Endometrium (tissue), 2 donors: Measurements from ENCODE around the gene MYO5A.
"Not testable (repeated sequence)": the region's sequence is repeated elsewhere in the genome, so short reads cannot be mapped to it uniquely, and the experiment has no call there.

Source experiments
- FAIRE-seq: peaks from 2 replicates; lab custom pipeline; 2012; peaks lifted over from hg19 to GRCh38; lab: Jason Lieb, UNC
- donor health status: control.
- donor health status: control.

The MYO5A gene

GRCh38 chr15:52528564-52529340 lies at the start of gene MYO5A:
MYO5A (minus strand) TSS chr15:52528880; CDS start chr15:52528806, 74 bp downstream.
- no peak for FAIRE-seq

GRCh38 chr15:52576692-52577091 lies 48.0 kb upstream of the MYO5A start:
- FAIRE-seq: no peak

GRCh38 chr15:52575573-52575972 lies 46.9 kb upstream of the MYO5A start:
- FAIRE-seq: not testable (repeated sequence)

GRCh38 chr15:52575072-52575471 lies 46.4 kb upstream of the MYO5A start:
- FAIRE-seq: no peak

- not testable (repeated sequence) for FAIRE-seq
These were observed 45.9 kb upstream of the MYO5A start for GRCh38 chr15:52574623-52575022.

GRCh38 chr15:52568601-52569585 lies 40.2 kb upstream of the MYO5A start, which contains the start of gene ARPP19:
ARPP19 (minus strand) TSS chr15:52569030; CDS start chr15:52568892, 138 bp downstream.
- FAIRE-seq: no peak

- no peak for FAIRE-seq
These were observed 39.4 kb upstream of the MYO5A start for GRCh38 chr15:52567871-52568600.

GRCh38 chr15:52566889-52567288 lies 38.2 kb upstream of the MYO5A start:
- FAIRE-seq: no peak

GRCh38 chr15:52565417-52566358 lies 37.0 kb upstream of the MYO5A start:
- not testable (repeated sequence) for FAIRE-seq

GRCh38 chr15:52563501-52564060 lies 34.9 kb upstream of the MYO5A start:
- FAIRE-seq: no peak

GRCh38 chr15:52559575-52559974 lies 30.9 kb upstream of the MYO5A start:
- FAIRE-seq: no peak

GRCh38 chr15:52559022-52559421 lies 30.3 kb upstream of the MYO5A start:
- FAIRE-seq: no peak

GRCh38 chr15:52558196-52558595 lies 29.5 kb upstream of the MYO5A start:
- FAIRE-seq: no peak

GRCh38 chr15:52557274-52557641 lies 28.6 kb upstream of the MYO5A start:
- FAIRE-seq: no peak

- no peak for FAIRE-seq
These were observed 28.0 kb upstream of the MYO5A start for GRCh38 chr15:52556524-52557273.

GRCh38 chr15:52552303-52552702 lies 23.6 kb upstream of the MYO5A start:
- no peak for FAIRE-seq

GRCh38 chr15:52551762-52552161 lies 23.1 kb upstream of the MYO5A start:
- no peak for FAIRE-seq

- not testable (repeated sequence) for FAIRE-seq
These were observed 22.5 kb upstream of the MYO5A start for GRCh38 chr15:52551186-52551585.

GRCh38 chr15:52546031-52546751 lies 17.5 kb upstream of the MYO5A start:
- no peak for FAIRE-seq
